Measurements from ENCODE around the gene PDXDC1. TPM values are rescaled to one million over a fixed set of nuclear protein-coding genes. Genes with fewer than 3 reads are reported as not detected.
"Not testable (repeated sequence)": the region's sequence is repeated elsewhere in the genome, so short reads cannot be mapped to it uniquely, and the experiment has no call there.

Gene PDXDC1
- polyA plus RNA-seq, 1 experiment, result 68.6 TPM

- H3K27me3 ChIP-seq (ENCODE audit: control insufficient read depth, insufficient read depth, low read length); CTCF ChIA-PET; H3K4me3 ChIP-seq (ENCODE audit: low read depth, low read length); H3K36me3 ChIP-seq (ENCODE audit: control insufficient read depth, insufficient read depth, low read length); POLR2A ChIA-PET; DNase-seq (ENCODE audit: low read depth): not testable (repeated sequence)
Observed at GRCh38 chr16:15012941-15013340, 38.1 kb downstream of the PDXDC1 start.

DNA sequence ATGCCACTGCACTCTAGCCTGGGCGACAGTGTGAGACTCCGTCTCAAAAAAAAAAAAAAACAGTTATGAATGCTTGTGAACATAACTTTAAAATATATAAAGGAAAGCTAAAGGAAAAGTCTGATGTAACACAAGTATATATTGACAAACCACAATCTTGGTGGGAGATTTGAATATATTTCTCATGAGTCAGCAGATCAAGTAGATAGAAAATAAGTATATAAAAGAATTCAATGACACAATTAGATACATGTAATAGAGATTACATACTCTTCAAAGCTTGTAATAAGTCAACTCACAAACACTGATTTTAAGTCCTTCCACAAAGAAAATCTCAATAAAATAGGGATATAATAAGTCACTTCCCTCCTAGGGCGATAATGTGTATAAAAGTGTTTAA, 40.8 kb downstream of the PDXDC1 start:
- H3K36me3 ChIP-seq (ENCODE audit: control insufficient read depth, insufficient read depth, low read length); CTCF ChIA-PET; H3K27me3 ChIP-seq (ENCODE audit: control insufficient read depth, insufficient read depth, low read length); DNase-seq (ENCODE audit: low read depth); H3K4me3 ChIP-seq (ENCODE audit: low read depth, low read length); POLR2A ChIA-PET: not testable (repeated sequence)

DNA sequence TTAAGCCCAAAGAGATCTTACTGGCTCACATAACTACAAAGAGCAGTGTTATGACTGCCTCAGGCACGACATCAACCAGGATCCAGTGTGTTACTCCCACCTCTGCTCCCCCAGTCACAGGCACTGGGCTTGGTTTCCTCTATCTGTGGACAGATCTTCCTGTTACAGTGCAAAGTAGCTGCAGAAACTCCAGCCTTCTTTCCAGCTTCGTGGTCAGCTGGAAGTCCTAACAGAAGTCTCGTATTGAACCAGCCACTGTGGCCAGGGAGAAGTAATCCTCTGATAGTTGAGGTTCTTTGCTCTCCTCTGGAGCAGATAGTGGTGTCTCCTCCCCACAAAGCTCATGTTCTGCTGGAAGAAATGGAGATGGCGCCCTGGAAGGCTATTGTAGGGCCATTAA, 41.5 kb downstream of the PDXDC1 start:
- POLR2A ChIA-PET; H3K4me3 ChIP-seq (ENCODE audit: low read depth, low read length); H3K27me3 ChIP-seq (ENCODE audit: control insufficient read depth, insufficient read depth, low read length); DNase-seq (ENCODE audit: low read depth); H3K36me3 ChIP-seq (ENCODE audit: control insufficient read depth, insufficient read depth, low read length); CTCF ChIA-PET: not testable (repeated sequence)

GRCh38 chr16:15016951-15017580, 42.2 kb downstream of the PDXDC1 start:
- POLR2A ChIA-PET; DNase-seq (ENCODE audit: low read depth); CTCF ChIA-PET; H3K27me3 ChIP-seq (ENCODE audit: control insufficient read depth, insufficient read depth, low read length); H3K4me3 ChIP-seq (ENCODE audit: low read depth, low read length); H3K36me3 ChIP-seq (ENCODE audit: control insufficient read depth, insufficient read depth, low read length): not testable (repeated sequence)

DNA sequence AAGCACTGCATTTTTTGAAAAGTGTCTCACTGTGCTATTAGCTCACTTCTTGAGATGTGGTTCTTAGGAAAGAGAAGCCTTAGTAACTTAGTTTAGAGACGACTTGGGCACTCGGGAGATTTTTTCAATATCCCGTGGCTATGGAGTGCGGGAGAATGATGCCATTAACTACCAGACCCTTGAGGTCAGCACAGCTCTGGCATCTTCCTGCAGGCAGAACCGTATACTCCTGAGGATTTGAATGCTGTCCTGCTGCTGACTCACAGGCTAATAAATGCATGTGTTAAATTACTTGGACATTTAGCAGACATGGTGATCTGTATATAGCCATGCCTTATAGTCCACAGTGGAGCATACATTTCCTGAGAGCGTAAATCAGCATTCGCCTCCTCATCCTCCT, 46.6 kb downstream of the PDXDC1 start:
- H3K36me3 ChIP-seq (ENCODE audit: control insufficient read depth, insufficient read depth, low read length); POLR2A ChIA-PET; H3K4me3 ChIP-seq (ENCODE audit: low read depth, low read length); H3K27me3 ChIP-seq (ENCODE audit: control insufficient read depth, insufficient read depth, low read length): not testable (repeated sequence)
- CTCF ChIA-PET, result interaction anchor here (0.6 kb wide), 1 partner anchor 791 kb away, joined by 3 read pairs; no protein-coding TSS in a partner anchor
- DNase-seq (ENCODE audit: low read depth), result peak; percentile 63

DNA sequence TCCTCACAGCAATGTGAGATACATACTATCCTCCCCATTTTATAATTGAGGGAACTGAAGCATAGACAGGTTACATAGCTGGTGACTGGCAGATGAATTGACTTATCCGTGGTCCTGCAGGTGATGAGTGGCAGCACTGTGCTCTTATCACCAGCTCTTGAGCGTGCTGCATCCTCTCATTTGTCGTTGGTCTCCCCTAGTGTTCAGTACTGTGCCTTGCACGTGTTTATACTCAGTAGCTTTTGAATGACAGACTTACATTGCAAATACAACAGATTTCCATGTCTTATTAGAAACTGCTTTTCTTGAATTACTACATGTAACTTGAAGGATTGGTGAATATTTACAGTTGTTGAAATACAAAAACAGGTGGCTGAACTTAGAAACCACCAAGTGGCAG, 47.4 kb downstream of the PDXDC1 start:
- H3K4me3 ChIP-seq (ENCODE audit: low read depth, low read length); POLR2A ChIA-PET; H3K36me3 ChIP-seq (ENCODE audit: control insufficient read depth, insufficient read depth, low read length); DNase-seq (ENCODE audit: low read depth); CTCF ChIA-PET; H3K27me3 ChIP-seq (ENCODE audit: control insufficient read depth, insufficient read depth, low read length): not testable (repeated sequence)
- TF ChIP-seq, protein P1, sequence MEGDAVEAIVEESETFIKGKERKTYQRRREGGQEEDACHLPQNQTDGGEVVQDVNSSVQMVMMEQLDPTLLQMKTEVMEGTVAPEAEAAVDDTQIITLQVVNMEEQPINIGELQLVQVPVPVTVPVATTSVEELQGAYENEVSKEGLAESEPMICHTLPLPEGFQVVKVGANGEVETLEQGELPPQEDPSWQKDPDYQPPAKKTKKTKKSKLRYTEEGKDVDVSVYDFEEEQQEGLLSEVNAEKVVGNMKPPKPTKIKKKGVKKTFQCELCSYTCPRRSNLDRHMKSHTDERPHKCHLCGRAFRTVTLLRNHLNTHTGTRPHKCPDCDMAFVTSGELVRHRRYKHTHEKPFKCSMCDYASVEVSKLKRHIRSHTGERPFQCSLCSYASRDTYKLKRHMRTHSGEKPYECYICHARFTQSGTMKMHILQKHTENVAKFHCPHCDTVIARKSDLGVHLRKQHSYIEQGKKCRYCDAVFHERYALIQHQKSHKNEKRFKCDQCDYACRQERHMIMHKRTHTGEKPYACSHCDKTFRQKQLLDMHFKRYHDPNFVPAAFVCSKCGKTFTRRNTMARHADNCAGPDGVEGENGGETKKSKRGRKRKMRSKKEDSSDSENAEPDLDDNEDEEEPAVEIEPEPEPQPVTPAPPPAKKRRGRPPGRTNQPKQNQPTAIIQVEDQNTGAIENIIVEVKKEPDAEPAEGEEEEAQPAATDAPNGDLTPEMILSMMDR (IDR thresholded peaks at IDR 0.05; ENCODE audit: insufficient read depth, low read depth, low read length), result peak; percentile 32; the same call in 1 of the 2 replicates

DNA sequence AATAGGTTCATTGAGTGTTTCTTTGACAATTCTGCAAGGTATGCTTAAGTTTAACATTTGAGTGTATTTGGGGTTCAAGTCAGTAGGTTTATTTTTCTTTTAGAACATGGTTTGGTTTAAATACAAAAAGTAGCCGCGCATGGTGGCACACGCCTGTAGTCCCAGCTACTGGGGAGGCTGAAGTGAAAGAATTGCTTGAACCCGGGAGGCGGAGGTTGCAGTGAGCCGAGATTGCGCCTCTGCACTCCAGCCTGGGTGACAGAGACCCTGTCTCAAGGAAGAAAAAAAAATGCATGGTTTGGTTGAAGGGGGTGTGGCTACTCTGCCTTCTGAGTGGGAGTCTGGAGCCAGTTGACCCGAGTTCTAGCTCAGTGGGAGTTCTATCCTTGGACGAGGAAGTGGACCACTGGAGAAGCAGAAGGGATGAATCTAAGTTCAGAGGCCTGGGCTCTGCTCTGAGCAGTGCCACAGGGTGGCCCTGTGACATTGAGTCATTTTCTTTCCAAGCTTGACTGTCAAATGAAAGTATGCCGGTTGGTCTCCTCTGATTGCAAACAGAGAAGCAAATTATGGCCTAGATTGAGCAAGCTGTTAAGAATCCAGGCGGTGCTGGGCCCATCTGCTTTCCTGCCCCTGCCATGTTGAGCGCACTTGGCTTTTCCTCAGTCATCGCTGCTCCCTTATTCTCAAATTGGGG, 48.7 kb downstream of the PDXDC1 start:
- CTCF ChIA-PET, result interaction anchor here (0.6 kb wide), 1 partner anchor 623 kb away, joined by 3 read pairs; no protein-coding TSS in a partner anchor
- DNase-seq (ENCODE audit: low read depth); H3K4me3 ChIP-seq (ENCODE audit: low read depth, low read length); H3K27me3 ChIP-seq (ENCODE audit: control insufficient read depth, insufficient read depth, low read length); POLR2A ChIA-PET: not testable (repeated sequence)
- peaks cover 15% of the 10 kb centered on the region for H3K36me3 ChIP-seq (ENCODE audit: control insufficient read depth, insufficient read depth, low read length)

- H3K4me3 ChIP-seq (ENCODE audit: low read depth, low read length); H3K27me3 ChIP-seq (ENCODE audit: control insufficient read depth, insufficient read depth, low read length); CTCF ChIA-PET; POLR2A ChIA-PET; DNase-seq (ENCODE audit: low read depth): not testable (repeated sequence)
- peaks cover 20% of the 10 kb centered on the region for H3K36me3 ChIP-seq (ENCODE audit: control insufficient read depth, insufficient read depth, low read length)
Observed at GRCh38 chr16:15024858-15025199, 50.0 kb downstream of the PDXDC1 start.

DNA sequence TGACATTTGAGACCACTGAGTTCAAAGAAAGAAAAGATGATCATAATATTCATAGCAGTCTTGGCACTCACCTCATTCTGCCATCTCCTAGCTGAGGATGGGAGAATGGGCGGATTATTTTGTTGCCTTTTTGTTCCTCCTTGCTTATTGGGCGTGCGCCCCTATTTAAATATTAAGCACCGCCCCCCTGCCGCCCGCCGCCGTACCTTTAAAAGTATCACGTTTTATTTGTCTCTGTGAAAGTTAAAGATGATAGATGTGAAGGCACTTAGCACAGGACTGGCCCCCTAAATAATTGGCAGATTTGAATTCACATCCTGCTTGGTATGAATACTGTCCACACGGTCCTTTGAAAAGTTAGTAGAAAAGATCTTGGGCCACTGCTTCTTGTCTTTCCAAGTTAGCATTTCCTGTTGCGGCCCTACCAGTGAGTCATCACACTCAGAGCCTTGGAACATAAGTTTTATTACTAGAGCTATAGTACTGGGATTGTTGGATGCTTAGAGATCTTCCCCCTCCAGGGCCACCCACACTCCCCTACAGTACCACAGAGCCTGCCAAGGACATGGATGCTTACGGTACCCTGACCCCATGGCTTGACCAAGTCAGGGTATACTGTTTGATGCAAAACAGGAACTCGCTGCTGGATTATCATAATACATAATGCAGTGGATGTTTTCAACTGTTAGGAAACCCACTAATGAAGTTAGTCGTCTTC, 50.6 kb downstream of the PDXDC1 start:
- POLR2A ChIA-PET, result interaction anchor here (0.6 kb wide), 1 partner anchor 11 kb away, joined by 3 read pairs; no protein-coding TSS in a partner anchor
- not testable (repeated sequence) for H3K27me3 ChIP-seq (ENCODE audit: control insufficient read depth, insufficient read depth, low read length); H3K4me3 ChIP-seq (ENCODE audit: low read depth, low read length); DNase-seq (ENCODE audit: low read depth)
- H3K36me3 ChIP-seq (ENCODE audit: control insufficient read depth, insufficient read depth, low read length), result peaks cover 20% of the 10 kb centered on the region
- CTCF ChIA-PET, result interaction anchor here (0.9 kb wide), 1 partner anchor 9 kb away, joined by 3 read pairs; no protein-coding TSS in a partner anchor

- H3K27me3 ChIP-seq (ENCODE audit: control insufficient read depth, insufficient read depth, low read length); CTCF ChIA-PET; POLR2A ChIA-PET; H3K4me3 ChIP-seq (ENCODE audit: low read depth, low read length); DNase-seq (ENCODE audit: low read depth): not testable (repeated sequence)
- H3K36me3 ChIP-seq (ENCODE audit: control insufficient read depth, insufficient read depth, low read length), result peaks cover 28% of the 10 kb centered on the region
Observed at GRCh38 chr16:15027051-15027450, 52.2 kb downstream of the PDXDC1 start.

DNA sequence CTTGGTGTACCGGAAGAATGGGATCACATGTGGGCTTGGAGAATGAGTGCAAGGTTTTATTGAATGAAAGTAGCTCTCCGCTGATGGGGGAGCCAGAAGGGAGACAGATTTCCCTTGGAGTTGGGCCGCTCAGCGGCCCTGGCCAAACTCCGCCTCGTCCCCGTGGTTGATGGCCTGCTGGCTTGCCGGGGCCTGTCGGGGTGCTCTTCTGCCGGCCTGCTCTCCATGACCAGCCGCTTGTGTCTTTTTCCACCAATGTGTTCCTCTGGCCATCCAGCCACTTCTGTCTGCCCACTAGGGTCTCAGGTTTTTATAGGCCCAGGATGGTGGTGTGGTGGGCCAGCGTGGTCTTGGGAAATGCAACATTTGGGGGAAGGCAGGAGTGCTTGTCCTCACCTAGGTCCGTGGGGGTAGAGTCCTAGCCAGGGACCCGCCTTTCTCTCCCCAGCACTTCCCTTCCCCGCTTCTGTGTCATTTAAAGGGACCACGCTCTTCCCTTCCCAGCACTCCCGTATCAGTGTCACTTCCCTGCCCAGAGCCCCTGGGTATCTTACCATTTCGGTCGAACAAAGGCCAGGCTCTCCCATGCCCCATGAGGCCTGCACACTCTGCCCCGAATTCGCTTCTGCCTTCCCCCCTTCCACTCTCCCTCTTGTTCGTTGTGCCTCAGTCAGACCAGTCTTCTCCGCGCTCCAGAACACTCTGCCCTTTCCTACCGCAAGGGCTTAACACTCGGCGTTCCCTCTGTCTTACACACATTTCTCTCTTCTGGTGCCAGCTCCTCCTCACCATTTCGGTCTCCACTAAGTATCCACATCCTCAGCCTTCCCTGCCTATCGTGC, 52.9 kb downstream of the PDXDC1 start:
- POLR2A ChIA-PET; CTCF ChIA-PET; H3K4me3 ChIP-seq (ENCODE audit: low read depth, low read length); DNase-seq (ENCODE audit: low read depth); H3K27me3 ChIP-seq (ENCODE audit: control insufficient read depth, insufficient read depth, low read length): not testable (repeated sequence)
- H3K36me3 ChIP-seq (ENCODE audit: control insufficient read depth, insufficient read depth, low read length), result peaks cover 29% of the 10 kb centered on the region

Data from BJ (cell line).